HG03342 (cell line): ENCODE results near the gene MRPL4.

Source experiments
- ATAC-seq: cut with Tn5 transposase; IDR thresholded peaks from one replicate; pipeline ENCODE4 v1.9.1; 2021; ENCODE audit warnings: mild to moderate bottlenecking, moderate library complexity; ENCODE audit not compliant: unreplicated experiment

MRPL4 gene

GRCh38 chr19:10309423-10309822, 57.4 kb downstream of the MRPL4 start, which contains the start of gene ZGLP1:
ZGLP1 (minus strand) TSS chr19:10309815.
- no peak for ATAC-seq
